IPS-15b (cell line): ENCODE data around the gene MADD.
A peak's percentile ranks its signal among the peaks of the same experiment; 100 is the strongest.

ENCODE experiments used
- H3K27me3 ChIP-seq: one replicate; pipeline ENCODE4 v1.6.1; 2013; ENCODE audit warnings: low read length; ENCODE audit not compliant: control insufficient read depth, insufficient read depth
- H3K36me3 ChIP-seq: one replicate; pipeline ENCODE4 v1.6.1; 2013; ENCODE audit warnings: low read length; ENCODE audit not compliant: control insufficient read depth, insufficient read depth
- H3K4me1 ChIP-seq: one replicate; pipeline ENCODE4 v1.6.1; 2013; ENCODE audit warnings: mild to moderate bottlenecking, low read length; ENCODE audit not compliant: control insufficient read depth, insufficient read depth
- H3K4me3 ChIP-seq: one replicate; pipeline ENCODE4 v1.5.1; 2013; ENCODE audit warnings: low read depth, low read length
- H3K9ac ChIP-seq: one replicate; pipeline ENCODE4 v1.6.1; 2013; ENCODE audit warnings: low read depth, mild to moderate bottlenecking, low read length
- H3K9me3 ChIP-seq: one replicate; pipeline ENCODE4 v1.6.1; 2013; ENCODE audit warnings: mild to moderate bottlenecking, low read length; ENCODE audit not compliant: control insufficient read depth, insufficient read depth

Gene MADD

GRCh38 chr11:47269002-47269828 lies 718 bp upstream of the MADD start:
- Histone ChIP-seq H3K9me3 (no peaks in the 10 kb centered on the region), H3K36me3 (no peaks in the 10 kb centered on the region), H3K27me3 (no peaks in the 10 kb centered on the region), H3K4me3 (peak overlapping the region; percentile 89), H3K4me1 (peaks cover 18% of the 10 kb centered on the region), H3K9ac (peak overlapping the region; percentile 83)

DNA sequence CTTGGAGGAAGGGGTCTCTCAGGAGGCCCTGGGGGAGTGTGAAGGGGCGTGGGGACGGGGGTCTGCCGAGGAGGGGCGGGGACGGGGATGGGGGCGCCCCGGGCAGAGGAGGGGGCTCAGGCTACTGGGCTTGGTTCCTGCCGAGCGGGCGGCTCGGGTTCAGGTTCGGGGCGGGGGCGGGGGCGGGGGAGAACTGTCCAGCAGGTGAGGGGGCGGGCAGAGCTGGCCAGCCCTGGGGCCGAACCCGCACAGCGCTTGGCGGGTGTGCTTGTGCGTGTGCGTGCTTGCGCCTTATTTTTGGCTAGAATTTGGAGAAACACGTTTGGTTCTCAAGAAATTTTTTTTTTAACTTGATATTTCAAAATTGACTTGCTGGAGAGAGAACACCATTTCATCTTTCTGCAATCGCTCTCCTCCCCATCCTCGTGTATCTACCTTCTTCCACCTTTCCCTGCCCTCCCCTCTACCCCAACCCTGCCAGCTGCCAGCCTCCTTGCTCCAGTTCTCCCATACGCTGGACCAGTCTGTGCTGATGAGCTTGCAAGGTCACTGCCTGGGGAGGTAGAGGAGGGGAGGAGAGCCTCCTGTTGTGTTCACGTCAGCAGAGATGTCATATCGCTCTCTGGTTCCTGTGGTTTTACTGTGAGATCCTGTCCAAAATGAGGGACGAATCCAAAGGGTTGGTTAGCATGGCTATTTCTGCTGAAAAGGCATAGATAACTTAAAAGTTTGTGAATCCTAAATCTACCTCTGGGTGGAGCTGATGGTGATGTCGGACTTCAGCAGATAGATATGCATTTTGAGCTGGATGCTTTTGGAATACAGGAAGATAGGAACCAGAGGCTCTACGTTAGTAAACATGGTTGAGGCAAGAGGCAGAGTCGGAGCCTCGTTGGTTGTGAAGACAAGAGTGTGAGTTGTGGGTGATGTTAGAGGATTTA lies 668 bp downstream of the MADD start:
- peaks cover 8% of the 10 kb centered on the region for H3K36me3 ChIP-seq
- peaks cover 18% of the 10 kb centered on the region for H3K4me1 ChIP-seq
- peak overlapping the region; percentile 49 for H3K9ac ChIP-seq
- peak overlapping the region; percentile 89 for H3K4me3 ChIP-seq
- H3K27me3 ChIP-seq, result no peaks in the 10 kb centered on the region
- no peaks in the 10 kb centered on the region for H3K9me3 ChIP-seq

DNA sequence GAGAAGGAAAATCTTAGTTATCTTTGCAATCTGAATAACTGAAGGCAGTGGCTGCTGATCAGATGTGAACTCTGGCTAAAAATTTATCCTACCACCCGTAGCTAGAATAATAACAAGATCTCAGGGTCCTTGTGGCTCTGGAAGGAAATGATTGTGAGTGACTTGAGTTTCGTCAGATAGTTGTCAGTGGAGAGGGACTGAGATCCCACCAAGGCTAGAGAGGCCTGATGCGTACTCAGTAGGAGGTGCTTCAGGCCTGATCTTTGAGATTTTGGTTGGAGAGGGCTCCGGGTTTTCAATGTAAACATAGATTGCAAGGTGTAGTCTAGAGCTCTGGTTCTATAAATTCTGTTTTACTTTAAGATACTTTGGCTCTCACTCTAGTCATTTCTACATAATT lies 1.4 kb downstream of the MADD start:
- H3K9ac ChIP-seq, result no peak overlapping the region

GRCh38 chr11:47271961-47272661 lies 2.2 kb downstream of the MADD start:
- peaks cover 22% of the 10 kb centered on the region for H3K36me3 ChIP-seq
- H3K4me1 ChIP-seq, result peaks cover 18% of the 10 kb centered on the region
- H3K9ac ChIP-seq, result no peak overlapping the region
- no peak overlapping the region for H3K4me3 ChIP-seq
- no peaks in the 10 kb centered on the region for H3K9me3 ChIP-seq
- no peaks in the 10 kb centered on the region for H3K27me3 ChIP-seq

More for the DNA sequence above, 1.4 kb downstream of the MADD start:
- Histone ChIP-seq H3K4me3 (peak overlapping the region; percentile 65), H3K4me1 (peaks cover 18% of the 10 kb centered on the region), H3K27me3 (no peaks in the 10 kb centered on the region), H3K36me3 (peaks cover 15% of the 10 kb centered on the region), H3K9me3 (no peaks in the 10 kb centered on the region)

GRCh38 chr11:47272706-47273105 lies 2.8 kb downstream of the MADD start:
- Histone ChIP-seq H3K4me1 (peaks cover 17% of the 10 kb centered on the region), H3K9me3 (no peaks in the 10 kb centered on the region), H3K4me3 (no peak overlapping the region), H3K36me3 (peaks cover 22% of the 10 kb centered on the region), H3K27me3 (no peaks in the 10 kb centered on the region), H3K9ac (no peak overlapping the region)

DNA sequence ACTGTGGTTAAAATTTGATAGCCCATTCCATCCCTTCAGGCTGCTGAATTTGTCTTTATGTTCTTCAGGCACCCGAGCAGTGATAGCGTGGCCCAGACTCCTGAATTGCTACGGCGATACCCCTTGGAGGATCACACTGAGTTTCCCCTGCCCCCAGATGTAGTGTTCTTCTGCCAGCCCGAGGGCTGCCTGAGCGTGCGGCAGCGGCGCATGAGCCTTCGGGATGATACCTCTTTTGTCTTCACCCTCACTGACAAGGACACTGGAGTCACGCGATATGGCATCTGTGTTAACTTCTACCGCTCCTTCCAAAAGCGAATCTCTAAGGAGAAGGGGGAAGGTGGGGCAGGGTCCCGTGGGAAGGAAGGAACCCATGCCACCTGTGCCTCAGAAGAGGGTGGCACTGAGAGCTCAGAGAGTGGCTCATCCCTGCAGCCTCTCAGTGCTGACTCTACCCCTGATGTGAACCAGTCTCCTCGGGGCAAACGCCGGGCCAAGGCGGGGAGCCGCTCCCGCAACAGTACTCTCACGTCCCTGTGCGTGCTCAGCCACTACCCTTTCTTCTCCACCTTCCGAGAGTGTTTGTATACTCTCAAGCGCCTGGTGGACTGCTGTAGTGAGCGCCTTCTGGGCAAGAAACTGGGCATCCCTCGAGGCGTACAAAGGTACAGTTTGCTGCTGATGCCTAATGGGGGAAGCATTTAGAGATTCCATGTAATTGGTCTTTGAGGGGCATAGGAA lies 4.7 kb downstream of the MADD start:
- Histone ChIP-seq H3K27me3 (no peaks in the 10 kb centered on the region), H3K9me3 (no peaks in the 10 kb centered on the region), H3K4me1 (peaks cover 10% of the 10 kb centered on the region), H3K36me3 (peaks cover 24% of the 10 kb centered on the region), H3K9ac (no peak overlapping the region), H3K4me3 (no peak overlapping the region)

DNA sequence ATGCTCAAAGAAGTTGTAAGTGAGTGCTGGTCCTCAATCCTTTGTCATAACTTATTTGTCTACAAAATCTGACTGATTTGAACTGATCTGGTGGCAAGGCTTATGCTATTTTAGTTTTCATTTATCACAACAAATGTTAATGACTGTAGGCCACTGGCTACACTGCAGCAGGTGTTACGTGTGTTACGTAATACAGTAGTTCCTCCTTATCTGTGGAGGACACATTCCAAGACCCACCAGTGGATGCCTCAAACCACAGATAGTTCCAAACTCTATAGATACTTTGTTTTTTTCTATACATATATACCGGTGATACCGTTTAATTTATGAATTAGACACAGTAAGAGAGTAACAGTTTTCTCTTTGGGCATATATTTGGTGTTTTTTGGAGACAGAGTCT lies 7.0 kb downstream of the MADD start:
- no peaks in the 10 kb centered on the region for H3K27me3 ChIP-seq
- H3K9ac ChIP-seq, result no peak overlapping the region
- peaks cover 30% of the 10 kb centered on the region for H3K36me3 ChIP-seq
- peaks cover 3% of the 10 kb centered on the region for H3K4me1 ChIP-seq
- no peaks in the 10 kb centered on the region for H3K9me3 ChIP-seq
- H3K4me3 ChIP-seq, result no peak overlapping the region

- Histone ChIP-seq H3K4me3 (no peak overlapping the region), H3K9ac (no peak overlapping the region), H3K9me3 (no peaks in the 10 kb centered on the region), H3K27me3 (no peaks in the 10 kb centered on the region), H3K36me3 (peaks cover 36% of the 10 kb centered on the region), H3K4me1 (no peaks in the 10 kb centered on the region)
These were observed 8.1 kb downstream of the MADD start for GRCh38 chr11:47278058-47278457.

- H3K36me3 ChIP-seq, result peaks cover 36% of the 10 kb centered on the region
- no peaks in the 10 kb centered on the region for H3K4me1 ChIP-seq
- no peak overlapping the region for H3K9ac ChIP-seq
- no peaks in the 10 kb centered on the region for H3K27me3 ChIP-seq
- no peak overlapping the region for H3K4me3 ChIP-seq
- no peaks in the 10 kb centered on the region for H3K9me3 ChIP-seq
These were observed 8.8 kb downstream of the MADD start for GRCh38 chr11:47278769-47279168.

- Histone ChIP-seq H3K27me3 (no peaks in the 10 kb centered on the region), H3K9me3 (no peaks in the 10 kb centered on the region), H3K36me3 (peaks cover 37% of the 10 kb centered on the region), H3K9ac (no peak overlapping the region), H3K4me3 (no peak overlapping the region), H3K4me1 (no peaks in the 10 kb centered on the region)
These were observed 10.2 kb downstream of the MADD start for GRCh38 chr11:47280099-47280498.

DNA sequence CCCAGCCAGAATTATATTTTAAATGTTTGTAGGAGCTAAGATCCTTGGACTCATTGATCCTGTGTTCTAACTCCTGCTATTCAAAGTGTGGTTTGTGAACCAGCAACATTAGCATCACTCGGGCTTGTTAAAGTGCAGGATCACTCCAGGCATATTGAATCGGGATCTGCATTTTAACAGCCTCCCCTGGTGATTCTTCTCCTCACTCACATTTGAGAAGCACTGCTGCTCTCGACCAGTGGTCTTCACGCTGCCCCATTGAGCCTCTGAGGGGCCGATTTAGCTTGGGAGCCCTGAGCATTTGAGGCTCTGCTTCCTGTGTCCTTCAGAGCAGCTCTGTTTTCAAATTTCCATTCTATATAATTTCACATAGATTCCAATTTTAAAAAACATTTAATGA lies 10.9 kb downstream of the MADD start:
- Histone ChIP-seq H3K4me1 (no peaks in the 10 kb centered on the region), H3K9ac (no peak overlapping the region), H3K27me3 (no peaks in the 10 kb centered on the region), H3K4me3 (no peak overlapping the region), H3K36me3 (peaks cover 38% of the 10 kb centered on the region), H3K9me3 (no peaks in the 10 kb centered on the region)
